HT1080 (cell line): Measurements from ENCODE around the gene CTDP1. TPM values are rescaled to one million over a fixed set of nuclear protein-coding genes. Genes with fewer than 3 reads are reported as not detected.
"Not testable (repeated sequence)": the region's sequence is repeated elsewhere in the genome, so short reads cannot be mapped to it uniquely, and the experiment has no call there.

ENCODE experiments used
- DNase-seq: peaks from one replicate; pipeline ENCODE4 v3.0.0-alpha.2; 2015; ENCODE audit warnings: low read depth
- total RNA-seq: library from RNA; depleted of rRNA; stranded (reverse); fragments of >200 nt; shearing (Covaris generic); gene quantifications from 2 replicates; pipeline ENCODE4 v1.2.3, GENCODE V29; 2014

Gene CTDP1
- total RNA-seq, 1 experiment from 2014 or later = 26.9 TPM

DNA sequence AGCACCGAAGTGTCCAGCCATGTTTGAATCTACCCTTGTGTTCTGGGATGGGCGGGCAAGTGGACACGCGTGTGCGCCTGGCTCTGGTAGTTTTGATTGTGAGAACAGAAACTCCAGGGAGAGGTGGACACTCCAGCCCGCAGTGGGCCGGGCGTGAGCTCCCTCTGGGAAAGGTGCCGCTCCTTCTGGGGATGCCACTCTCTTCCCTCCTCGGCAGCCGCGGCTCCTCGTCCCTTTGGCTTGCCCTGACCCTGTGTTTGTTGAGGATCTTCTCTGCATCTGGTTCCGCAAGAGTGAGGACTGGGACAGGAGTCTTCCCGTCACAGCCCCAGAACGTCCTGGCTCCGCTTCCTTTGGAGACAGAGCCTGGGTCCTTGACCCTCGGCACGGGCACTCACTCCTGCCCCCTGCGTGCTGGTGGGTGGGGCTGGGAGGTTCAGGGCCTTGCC is 1.3 kb downstream of the CTDP1 start:
- DNase-seq = no peak

DNA sequence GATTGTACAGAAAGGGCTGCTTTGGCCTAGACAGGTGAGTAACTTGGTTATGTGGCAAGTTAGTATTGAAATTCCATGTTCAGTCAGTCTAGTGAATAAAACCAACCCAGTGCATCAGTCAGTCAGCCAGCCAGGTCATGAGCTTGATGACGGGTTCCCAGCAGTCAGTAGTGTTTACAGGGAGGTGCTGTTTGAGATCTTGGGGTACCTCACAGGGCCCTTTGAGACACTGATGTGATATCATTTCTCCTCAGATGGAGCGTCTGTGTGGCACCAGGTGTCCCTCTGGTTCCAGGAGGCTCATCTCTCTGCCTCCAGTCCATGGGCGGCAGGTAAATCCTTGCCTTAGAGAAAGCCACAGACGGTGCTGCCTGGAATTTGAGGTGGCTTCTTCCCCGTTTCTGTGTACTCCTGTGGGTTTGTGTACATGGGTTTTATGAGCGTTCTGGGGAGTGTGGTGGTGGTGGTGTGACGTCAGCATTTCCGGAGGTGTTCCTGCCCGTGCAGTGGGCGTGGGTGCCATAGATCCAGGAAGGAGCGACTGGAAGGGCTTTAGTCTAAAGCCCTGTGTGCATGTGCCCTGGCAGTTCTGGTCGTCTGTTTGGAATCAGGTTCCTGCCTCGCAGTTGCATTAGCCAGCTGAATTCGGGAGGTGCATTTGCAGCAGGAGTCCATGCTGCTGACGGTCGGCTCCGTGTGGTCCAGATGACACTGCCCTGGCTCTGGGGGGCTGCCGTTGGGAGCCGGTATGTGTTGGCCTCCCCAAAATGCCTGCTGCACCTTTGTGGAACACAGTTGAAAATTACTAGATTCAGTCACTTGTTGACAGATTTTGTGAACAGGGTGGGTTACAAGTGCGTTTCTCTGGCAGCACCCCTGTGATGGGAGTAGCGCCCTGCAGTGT is 2.1 kb downstream of the CTDP1 start:
- no peak for DNase-seq

DNA sequence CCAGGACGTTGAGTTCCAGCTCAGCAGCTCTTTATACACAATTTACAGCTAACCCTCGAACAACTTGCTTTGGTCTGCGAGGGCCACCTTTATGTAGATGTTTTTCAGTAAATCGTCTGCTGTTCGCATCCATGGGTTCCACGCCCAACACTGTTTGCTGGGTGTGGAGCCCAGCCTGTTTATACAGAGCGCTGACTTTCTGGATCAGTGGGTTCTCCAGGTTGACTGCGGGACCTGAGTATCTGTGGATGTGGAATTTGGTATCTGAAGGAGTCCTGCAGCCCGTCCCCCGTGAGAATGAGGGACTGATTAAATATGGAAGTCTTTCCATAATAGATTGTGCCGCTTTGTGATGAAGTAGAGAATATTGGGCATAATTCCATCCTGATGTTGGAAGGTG is 2.9 kb downstream of the CTDP1 start:
- no peak for DNase-seq

DNA sequence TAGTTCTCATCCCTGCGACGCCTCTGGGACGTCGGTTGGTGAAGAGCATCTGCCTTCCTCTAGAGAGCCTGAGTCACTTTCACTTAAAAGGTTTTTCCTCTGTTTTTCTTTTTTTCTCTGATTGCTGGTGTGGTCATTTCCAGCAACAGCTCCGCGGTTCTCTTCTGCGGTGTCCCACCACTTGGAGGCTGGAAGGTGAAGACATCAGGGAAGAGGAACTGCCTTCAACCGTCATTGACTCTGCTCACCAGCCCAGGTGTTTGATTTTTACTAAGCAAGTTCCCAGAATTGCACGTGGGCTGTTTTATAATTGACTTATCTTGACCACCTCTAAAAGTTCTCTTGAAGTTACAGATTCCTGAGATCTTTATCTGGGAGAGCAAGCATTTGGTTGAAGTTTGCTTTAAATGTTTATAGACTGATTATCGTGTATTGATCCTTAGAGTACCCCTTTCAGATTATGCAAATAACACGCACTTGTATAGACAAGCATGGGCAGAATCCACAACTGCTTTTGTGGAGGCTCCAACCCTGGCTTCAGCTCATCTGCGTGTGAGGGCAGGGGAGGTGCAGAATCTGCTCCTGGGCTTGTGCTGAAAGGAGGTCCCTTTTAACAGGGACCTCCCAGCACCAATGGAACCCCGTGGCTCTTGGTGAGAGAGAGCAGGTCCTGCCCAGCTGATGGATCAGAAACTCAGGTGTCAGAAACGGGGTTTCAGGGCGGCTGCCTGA is 3.5 kb downstream of the CTDP1 start:
- DNase-seq = no peak

DNA sequence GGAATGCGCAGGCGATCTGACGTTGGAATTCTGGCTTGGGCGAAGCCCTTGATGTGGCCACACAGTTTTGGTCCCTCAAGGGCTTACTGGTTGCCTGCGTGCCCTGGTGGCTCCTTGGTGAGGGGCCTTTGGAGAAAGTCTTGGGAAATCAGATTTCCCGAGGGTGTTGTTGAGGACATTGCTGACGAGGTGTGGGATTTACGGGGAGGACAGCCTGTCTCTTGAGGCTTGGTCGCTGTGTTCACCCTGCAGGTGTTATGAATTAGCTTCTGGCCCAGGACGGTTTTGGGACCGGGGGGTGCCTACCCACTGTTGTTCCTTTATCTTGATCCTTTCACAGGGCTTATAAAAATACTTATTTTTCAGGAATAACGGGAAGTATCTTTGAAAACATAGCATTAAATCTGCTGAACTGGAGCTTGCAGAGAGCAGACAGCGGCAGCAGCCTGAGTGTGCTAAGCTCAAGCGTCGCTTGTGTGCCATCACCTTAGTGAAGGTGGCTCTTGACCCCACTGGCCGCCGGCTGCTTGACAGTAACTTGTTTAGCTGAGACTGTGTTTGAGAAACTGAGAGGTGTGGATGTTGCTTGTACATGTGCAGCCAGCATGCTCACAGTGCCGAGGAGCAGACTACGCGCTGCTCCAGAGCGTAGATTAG is 4.2 kb downstream of the CTDP1 start:
- no peak for DNase-seq

DNA sequence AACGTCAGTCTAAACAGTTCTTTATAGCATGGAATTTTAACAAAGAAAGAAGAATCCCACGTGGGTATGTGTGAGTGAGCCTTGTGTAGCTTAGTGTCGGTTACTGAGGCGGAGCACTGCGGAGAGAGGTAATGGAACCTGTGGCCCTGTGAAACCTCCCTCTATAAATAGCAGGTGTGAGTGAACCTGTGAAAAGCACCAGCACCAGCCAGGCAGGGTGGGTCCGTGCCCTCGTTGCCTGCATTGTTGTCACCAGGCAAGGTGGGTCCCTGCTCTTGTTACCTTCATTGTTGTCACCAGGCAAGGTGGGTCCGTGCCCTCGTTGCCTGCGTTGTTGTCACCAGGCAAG is 4.7 kb downstream of the CTDP1 start:
- DNase-seq = no peak

DNA sequence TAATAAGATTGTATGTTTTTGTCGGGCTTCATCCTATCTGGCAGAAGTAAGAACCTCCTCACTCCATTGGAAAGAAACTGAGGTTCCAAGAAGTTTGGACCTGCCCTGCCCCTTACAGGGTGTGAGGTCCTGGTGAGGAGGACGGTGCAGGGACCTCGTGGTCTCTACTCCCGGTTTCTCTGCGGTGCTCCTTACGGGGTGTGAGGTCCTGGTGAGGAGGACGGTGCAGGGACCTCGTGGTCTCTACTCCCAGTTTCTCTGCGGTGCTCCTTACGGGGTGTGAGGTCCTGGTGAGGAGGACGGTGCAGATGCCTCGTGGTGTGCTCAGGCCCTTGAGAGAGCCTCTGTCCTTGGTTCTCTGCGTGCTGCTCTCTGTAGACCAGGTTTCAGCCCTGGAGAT is 5.2 kb downstream of the CTDP1 start:
- no peak for DNase-seq

DNA sequence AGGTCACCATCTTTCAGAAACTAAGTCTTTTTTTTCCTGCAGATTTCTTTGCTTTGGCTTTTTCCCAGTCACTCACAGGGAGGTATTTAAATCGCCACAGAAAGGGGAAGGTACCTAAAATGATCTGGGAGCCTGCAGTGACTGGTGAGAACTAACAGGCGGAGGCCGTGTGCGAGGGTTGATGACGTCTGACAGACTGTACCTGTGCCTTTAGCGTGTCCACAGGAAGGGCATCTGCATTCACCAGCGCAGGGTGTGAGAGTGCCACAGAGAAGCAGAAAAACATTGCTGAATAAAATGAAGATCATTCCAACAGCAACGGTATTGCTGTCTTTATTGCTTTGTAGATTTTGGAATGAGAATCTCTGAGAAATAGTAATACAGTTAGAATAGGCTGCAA is 5.7 kb downstream of the CTDP1 start:
- DNase-seq = no peak

DNA sequence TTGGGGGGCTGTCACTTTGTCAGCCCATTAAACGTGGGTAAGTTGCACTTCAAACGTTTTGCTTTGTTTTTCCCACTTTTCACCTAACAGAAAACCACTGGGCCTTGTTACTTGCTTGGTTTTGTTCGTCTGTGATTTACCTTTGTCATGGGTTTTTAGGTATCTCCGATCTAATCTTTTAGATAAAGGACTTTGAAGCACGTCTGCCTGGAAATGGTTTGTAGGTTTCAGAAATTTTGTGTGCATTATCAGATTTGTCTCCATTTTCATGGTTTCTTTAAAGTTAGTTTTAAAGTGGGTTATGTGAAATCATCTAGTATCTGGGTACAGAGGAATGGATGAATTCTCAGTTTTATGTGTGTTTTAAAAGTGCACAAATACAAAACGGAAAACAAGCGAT is 6.4 kb downstream of the CTDP1 start:
- DNase-seq = no peak

DNA sequence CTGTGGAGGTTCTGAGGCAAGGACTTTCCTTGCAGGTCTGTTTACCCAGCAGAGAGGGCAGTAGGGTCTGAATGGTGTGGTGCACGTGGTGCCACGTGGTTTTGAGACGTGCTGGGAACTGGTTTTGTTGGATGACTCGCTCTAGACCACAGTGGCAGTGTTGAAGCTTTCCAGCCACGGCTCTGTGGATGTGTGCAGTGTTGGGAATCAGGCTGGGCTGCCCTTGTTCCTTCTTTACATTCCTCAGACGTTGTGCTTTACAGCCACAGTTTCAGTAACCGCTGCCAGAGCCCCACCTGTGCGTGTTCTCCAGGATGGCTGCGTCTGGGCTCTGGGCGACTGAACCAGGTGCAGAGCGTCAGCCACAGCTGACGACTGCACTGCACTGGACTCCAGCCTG is 8.2 kb downstream of the CTDP1 start:
- DNase-seq = peak; percentile 55

DNA sequence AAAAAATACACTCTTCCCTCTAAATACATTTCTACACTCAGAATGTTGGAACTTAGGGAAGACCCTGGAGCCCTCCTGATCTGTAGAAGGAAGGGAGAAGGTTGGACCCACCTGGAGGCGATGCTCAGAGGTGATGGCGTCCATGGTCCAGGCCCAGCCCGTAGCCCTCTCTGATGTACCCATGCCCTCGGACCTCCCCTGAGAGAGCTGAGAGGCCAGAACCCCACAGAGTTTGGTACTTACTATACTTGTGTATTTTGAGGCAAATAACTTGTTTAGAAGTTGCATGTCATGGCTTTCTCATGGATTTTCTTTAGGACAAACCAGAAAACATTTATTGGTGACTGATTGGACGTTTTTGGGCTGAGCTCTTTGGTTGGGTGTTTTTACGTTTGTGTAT is 10.5 kb downstream of the CTDP1 start:
- no peak for DNase-seq

DNA sequence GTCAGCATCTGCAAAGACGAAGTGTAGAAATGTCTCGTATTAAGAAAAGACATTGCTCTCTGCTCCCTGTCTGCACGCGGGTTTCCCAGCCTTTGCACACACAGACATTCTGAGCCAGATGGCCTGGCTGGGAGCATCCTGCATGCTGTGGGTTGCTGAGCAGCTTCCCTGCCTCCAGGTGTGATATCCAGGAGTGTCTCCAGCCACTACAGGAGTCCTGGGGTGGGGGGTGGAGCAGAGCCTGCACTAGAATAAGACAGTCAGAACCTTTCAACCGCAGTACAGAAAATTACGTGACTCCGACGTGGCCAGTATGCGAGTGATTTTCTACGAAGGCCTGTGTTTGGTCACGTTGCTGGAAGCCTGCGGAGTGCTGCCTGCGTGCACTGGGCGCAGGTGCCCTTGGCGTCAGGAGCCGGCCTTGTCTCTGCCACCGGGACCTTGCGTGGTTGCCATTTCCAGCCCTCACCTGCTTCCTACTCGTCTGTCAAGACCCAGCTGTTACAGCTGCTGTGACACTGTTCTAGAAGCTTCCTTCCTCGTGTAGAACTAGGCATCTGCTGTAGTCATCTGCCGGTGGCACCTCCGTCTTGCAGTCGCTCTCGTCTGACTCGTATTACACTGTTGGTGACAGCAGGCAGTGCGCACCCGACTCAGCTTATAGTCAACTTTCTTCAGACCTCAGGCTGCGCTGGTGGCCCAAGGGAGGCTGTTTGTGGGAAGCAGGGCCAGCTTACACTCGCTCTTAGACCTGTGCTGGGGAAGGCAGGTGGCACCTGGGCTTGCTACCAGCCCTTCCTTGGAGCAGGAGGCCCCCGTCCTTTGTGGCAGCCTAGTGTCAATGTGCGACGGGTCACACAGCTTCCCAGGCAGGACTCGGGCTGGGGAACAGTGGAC is 11.2 kb downstream of the CTDP1 start:
- no peak for DNase-seq

DNA sequence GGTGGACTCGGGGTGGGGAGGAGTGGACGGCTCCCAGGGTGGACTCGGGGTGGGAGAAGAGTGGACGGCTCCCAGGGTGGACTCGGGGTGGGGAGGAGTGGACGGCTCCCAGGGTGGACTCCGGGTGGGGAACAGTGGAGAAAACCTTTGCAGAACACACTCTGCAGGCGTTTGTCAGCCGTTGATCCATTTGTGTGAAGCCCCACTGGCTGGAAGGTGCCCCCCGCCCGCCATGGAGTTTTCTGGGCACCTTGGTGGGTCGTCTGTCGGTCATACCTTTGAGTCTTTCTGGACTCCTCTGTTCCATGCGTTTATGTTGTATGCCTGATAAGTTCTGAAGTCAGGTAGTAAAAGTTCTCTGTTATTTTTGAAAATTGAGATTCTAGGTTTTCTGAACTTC is 12.5 kb downstream of the CTDP1 start:
- DNase-seq = no peak

DNA sequence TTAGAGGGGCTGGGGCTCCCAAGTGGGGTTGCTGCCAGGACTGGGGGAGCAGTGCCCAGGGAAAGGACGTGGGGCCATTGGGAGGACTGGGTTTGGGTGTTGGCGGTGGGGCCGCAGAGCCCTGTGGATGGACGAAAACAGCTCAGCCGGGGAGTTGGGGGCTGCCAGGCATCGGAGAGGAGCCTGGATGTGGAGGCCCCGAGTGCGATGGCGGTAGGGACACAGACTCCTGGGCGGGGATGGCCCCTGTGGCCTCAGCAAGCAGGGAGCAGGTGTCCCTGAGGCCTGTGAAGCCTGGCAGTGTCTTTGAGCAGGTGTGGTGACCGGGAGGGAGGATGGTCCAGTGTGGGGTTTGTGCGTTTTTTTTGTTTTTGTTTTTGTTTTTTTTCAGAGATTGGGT is 13.3 kb downstream of the CTDP1 start:
- DNase-seq = no peak

DNA sequence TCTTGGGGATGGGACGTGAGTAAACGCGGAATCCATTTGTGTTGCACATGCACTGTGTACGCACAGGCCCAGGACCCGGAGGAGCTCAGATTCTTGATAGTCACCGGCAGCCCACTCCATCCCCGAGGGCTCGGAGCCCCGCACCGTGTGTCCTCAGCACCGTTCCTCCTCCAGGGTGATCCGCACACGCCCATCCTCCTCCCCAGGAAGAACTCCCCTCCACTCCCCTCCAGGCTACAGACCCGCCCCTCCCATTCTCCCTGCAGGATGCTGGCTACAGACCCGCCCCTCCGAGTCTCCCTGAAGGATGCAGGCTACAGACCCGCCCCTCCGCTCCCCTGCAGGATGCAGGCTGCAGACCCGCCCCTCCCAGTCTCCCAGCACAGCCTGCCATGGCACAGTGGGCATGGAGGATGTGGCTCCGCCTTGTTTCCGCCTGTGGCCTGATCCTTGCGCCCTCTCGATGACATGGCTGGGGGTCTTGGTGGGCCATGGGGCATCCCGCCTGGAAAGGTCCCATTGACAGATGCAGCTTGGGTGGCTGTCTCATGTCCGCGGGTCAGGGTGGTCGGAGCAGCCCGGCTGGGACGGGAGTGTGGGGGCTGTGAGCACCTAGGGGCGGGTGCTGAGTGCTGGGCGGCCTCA is 14.1 kb downstream of the CTDP1 start:
- no peak for DNase-seq

DNA sequence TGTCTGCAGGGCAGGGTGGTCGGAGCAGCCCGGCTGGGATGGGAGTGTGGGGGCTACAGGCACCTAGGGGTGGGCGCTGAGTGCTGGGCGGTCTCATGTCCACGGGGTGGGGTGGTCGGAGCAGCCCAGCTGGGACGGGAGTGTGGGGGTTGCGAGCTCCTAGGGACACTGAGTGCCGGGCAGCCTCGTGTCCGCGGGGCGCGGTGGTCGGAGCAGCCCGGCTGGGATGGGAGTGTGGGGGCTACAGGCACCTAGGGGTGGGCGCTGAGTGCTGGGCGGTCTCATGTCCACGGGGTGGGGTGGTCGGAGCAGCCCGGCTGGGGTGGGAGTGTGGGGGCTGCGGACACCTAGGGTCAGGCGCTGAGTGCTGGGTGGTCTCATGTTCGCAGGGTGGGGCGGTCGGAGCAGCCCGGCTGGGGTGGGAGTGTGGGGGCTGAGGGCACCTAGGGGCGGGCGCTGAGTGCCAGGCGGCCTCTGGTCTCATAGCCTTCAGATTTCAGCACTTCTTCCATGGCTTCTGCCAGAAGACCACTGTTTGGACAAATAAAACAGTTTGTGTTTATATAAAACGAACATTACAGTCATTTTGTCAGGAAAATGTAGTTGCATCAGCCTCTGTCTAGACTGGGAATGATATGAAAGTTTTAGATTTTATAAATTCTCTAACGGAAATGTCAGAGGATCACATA is 14.7 kb downstream of the CTDP1 start:
- not testable (repeated sequence) for DNase-seq

DNA sequence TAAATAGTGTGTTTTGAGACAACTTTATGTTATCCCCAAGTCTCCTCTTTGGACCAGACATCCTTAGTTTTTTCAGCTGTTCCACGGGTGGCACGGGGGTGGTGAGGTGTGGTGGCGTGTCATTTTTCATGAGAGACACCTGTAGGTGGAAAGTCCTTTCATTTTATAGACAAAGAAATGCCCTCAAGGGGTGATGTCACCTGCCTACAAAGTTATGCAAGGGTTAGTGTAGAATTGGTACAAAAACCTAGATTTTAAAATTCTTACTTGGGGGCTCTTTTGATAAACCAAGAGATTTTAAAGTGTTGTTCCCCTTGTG is 15.3 kb downstream of the CTDP1 start:
- DNase-seq = no peak

DNA sequence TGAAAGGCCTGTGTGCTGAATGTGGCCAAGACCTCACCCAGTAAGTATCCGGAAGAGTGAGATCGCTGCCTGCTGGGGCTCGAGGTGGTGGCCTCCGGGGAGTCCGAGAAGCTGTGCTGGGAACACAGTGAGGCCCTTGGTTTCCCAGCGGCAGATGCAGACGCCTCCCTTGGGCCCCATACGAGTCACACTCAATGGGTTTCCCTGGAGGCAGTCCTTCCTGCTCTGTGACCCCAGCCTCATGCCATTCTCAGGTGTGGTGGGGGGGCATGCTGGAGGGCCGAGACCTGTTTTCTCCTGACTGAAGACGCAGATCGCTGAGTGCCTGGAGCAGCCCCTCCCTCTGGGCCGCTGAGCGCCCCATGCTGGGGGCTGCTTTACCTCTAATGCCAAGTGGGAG is 15.7 kb downstream of the CTDP1 start:
- DNase-seq = no peak

DNA sequence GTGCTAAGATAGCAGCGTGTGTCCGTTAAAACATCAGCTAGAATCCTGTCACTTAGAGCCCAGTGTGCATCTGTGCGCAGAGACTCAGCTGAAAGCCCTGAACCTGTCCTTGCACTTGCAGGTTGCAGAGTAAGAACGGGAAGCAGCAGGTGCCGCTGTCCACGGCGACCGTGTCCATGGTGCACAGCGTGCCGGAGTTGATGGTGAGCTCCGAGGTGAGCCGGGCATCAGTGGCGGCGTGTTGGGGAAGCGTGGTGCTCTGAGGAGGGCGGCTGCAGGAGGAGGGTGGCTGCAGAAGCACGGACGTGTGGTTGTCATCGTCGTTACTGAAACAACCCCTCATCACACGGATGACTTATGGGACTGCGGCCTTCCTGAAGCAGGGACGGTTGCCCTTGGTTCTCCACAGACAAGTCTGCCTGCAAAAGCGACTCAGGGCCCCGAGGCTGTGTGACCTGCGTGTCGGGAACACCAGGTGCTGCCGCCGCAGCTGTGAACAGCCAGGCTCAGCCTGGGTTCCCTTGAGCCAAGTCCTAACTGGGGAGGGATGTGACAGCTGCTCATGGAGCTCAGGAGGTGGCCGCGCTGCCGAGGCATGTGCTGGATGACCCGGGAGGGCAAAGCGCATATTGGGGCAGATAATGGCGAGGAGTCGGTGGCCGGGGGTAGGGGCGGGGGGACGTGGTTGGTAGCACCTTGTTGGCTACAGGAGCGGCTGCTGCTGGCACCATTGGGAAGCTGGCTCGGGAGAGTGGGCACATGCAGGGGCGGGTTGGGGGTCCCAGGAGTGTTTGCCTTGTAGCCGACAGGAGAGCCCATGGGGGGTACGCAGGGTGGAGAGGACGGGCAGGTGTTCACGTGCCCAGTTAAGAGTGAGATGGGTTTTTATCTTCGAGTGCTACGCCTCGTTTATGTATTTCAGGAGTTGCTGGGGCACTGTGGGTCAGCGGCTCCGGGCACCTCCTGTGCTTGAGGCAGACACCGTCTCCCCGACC is 16.6 kb downstream of the CTDP1 start:
- DNase-seq = no peak
